H1 (cell line): ENCODE data around the gene OR8I2. TPM values are rescaled to one million over a fixed set of nuclear protein-coding genes. Genes with fewer than 3 reads are reported as not detected.

Source experiments
- CTCF ChIA-PET: fragments of 300-600 bp; sonication (Branson Sonifier 250); formaldehyde crosslinking; loops from one replicate; lab custom pipeline; 2021; ENCODE audit not compliant: partially characterized antibody; lab: Charles Lee
- POLR2A ChIA-PET: fragments of 300-600 bp; sonication (Branson Sonifier 250); formaldehyde crosslinking; loops from one replicate; lab custom pipeline; 2021; ENCODE audit warnings: inconsistent platforms; ENCODE audit not compliant: partially characterized antibody; lab: Charles Lee
- DNase-seq, 2 experiments: peaks; one replicate each; pipeline versions ENCODE4 v3.0.0 to v3.0.0-alpha.2; 2010 to 2022; ENCODE audit warnings: low spot score in 2 of 2, low read depth in 1 of 2, mixed read lengths in 1 of 2
- FAIRE-seq: peaks from 2 replicates; lab custom pipeline; 2011; peaks lifted over from hg19 to GRCh38; lab: Jason Lieb, UNC
- H2AFZ ChIP-seq: 2 replicates; pipeline ENCODE4 v1.8.1; 2012; ENCODE audit warnings: low read length, inconsistent platforms
- H2AK5ac ChIP-seq: 2 replicates; pipeline ENCODE4 v1.6.1; 2013; ENCODE audit warnings: low read depth, low read length
- H2BK120ac ChIP-seq: replicated peaks from 2 replicates; pipeline ENCODE3; 2013; ENCODE audit warnings: low read depth, low read length, inconsistent platforms
- H2BK12ac ChIP-seq: 2 replicates; pipeline ENCODE4 v1.6.1; 2013; ENCODE audit warnings: low read depth, low read length
- H2BK15ac ChIP-seq: 2 replicates; pipeline ENCODE4 v1.6.1; 2013; ENCODE audit warnings: low read length
- H2BK20ac ChIP-seq: 2 replicates; pipeline ENCODE4 v1.6.1; 2013; ENCODE audit warnings: low read length
- H2BK5ac ChIP-seq: 2 replicates; pipeline ENCODE4 v1.6.1; 2013; ENCODE audit warnings: low read depth, low read length
- H3K14ac ChIP-seq: 2 replicates; pipeline ENCODE4 v1.6.1; 2013; ENCODE audit warnings: inconsistent platforms; ENCODE audit not compliant: insufficient read length
- H3K18ac ChIP-seq: 2 replicates; pipeline ENCODE4 v1.6.1; 2013; ENCODE audit warnings: low read length; ENCODE audit errors: extremely low read depth
- H3K23ac ChIP-seq: 2 replicates; pipeline ENCODE4 v1.6.1; 2013; ENCODE audit warnings: inconsistent platforms; ENCODE audit not compliant: insufficient read length
- H3K23me2 ChIP-seq: 2 replicates; pipeline ENCODE4 v1.6.1; 2013; ENCODE audit warnings: low read depth, low read length
- H3K27ac ChIP-seq: 2 replicates; pipeline ENCODE4 v1.6.1; 2011; ENCODE audit warnings: low read depth, low read length, inconsistent platforms
- H3K27me3 ChIP-seq, 4 experiments: replicated peaks in 1 of 4; 1 replicate in 1 of 4; 2 replicates in 3 of 4; pipeline versions ENCODE4 v1.6.1 to v1.8.1; 2011 to 2013; ENCODE audit warnings: low read length in 3 of 4, mild to moderate bottlenecking in 3 of 4, inconsistent platforms in 2 of 4, mixed read lengths in 2 of 4, moderate library complexity in 1 of 4; ENCODE audit not compliant: control insufficient read depth in 3 of 4, insufficient read depth in 3 of 4; ENCODE audit errors: extremely low read depth in 1 of 4
- H3K36me3 ChIP-seq, 4 experiments: 2 replicates each; pipeline versions ENCODE4 v1.6.1 to v1.8.1; 2011 to 2013; ENCODE audit warnings: mild to moderate bottlenecking in 4 of 4, low read length in 3 of 4, moderate library complexity in 2 of 4, control low read depth in 1 of 4, inconsistent platforms in 1 of 4; ENCODE audit not compliant: insufficient read depth in 4 of 4, control insufficient read depth in 2 of 4
- H3K4ac ChIP-seq: replicated peaks from 2 replicates; pipeline ENCODE3; 2013; ENCODE audit warnings: low read length, low read depth, mixed read lengths, inconsistent platforms; ENCODE audit not compliant: insufficient read length
- H3K4me1 ChIP-seq, 4 experiments: replicated peaks in 1 of 4; 1 replicate in 1 of 4; 2 replicates in 3 of 4; pipeline versions ENCODE4 v1.6.1 to v1.8.1; 2011 to 2013; ENCODE audit warnings: low read length in 3 of 4, inconsistent platforms in 2 of 4, mixed read lengths in 1 of 4; ENCODE audit not compliant: insufficient read depth in 4 of 4, control insufficient read depth in 3 of 4
- H3K4me2 ChIP-seq, 2 experiments: 2 replicates each; pipeline versions ENCODE4 v1.6.1 to v1.8.1; 2011 to 2013; ENCODE audit warnings: low read depth in 2 of 2, low read length in 2 of 2, control low read depth in 1 of 2, inconsistent platforms in 1 of 2, mild to moderate bottlenecking in 1 of 2; ENCODE audit not compliant: insufficient read depth in 1 of 2
- H3K4me3 ChIP-seq, 4 experiments: fragments of 200-600, 300-600 bp in 1 of 4; sonication (generic), shearing (Covaris generic), sonication (Bioruptor Twin) in 1 of 4; 2 replicates each; pipeline versions ENCODE4 v1.5.1 to v1.8.1; 2011 to 2016; ENCODE audit warnings: low read length in 4 of 4, low read depth in 3 of 4, control low read depth in 2 of 4, inconsistent platforms in 2 of 4, mild to moderate bottlenecking in 2 of 4, mixed read lengths in 1 of 4, moderate library complexity in 1 of 4; ENCODE audit not compliant: insufficient read depth in 2 of 4; ENCODE audit errors: extremely low read depth in 1 of 4
- H3K56ac ChIP-seq: replicated peaks from 2 replicates; pipeline ENCODE3; 2013; ENCODE audit warnings: low read depth, mild to moderate bottlenecking, mixed read lengths, low read length, inconsistent platforms; ENCODE audit not compliant: insufficient read length
- H3K79me1 ChIP-seq: 2 replicates; pipeline ENCODE4 v1.6.1; 2013; ENCODE audit warnings: low read depth, low read length, control low read depth
- H3K79me2 ChIP-seq, 2 experiments: 2 replicates each; pipeline versions ENCODE4 v1.6.1 to v1.8.1; 2012 to 2013; ENCODE audit warnings: low read length in 2 of 2, mild to moderate bottlenecking in 2 of 2, inconsistent platforms in 1 of 2; ENCODE audit not compliant: insufficient read depth in 2 of 2, control insufficient read depth in 1 of 2
- H3K9ac ChIP-seq, 4 experiments: replicated peaks in 1 of 4; 1 replicate in 1 of 4; 2 replicates in 3 of 4; pipeline versions ENCODE4 v1.6.1 to v1.8.1; 2011 to 2013; ENCODE audit warnings: low read depth in 3 of 4, low read length in 3 of 4, control low read depth in 2 of 4, mild to moderate bottlenecking in 2 of 4, moderate library complexity in 2 of 4, inconsistent platforms in 1 of 4; ENCODE audit errors: extremely low read depth in 1 of 4
- H3K9me3 ChIP-seq, 2 experiments: 2 replicates each; pipeline versions ENCODE4 v1.6.1 to v1.8.1; 2012 to 2013; ENCODE audit warnings: mild to moderate bottlenecking in 2 of 2, moderate library complexity in 2 of 2, control low read depth in 1 of 2, inconsistent platforms in 1 of 2, low read depth in 1 of 2, low read length in 1 of 2, mixed read lengths in 1 of 2; ENCODE audit not compliant: insufficient read depth in 2 of 2
- H4K20me1 ChIP-seq, 2 experiments: replicated peaks in 1 of 2; 2 replicates each; pipeline versions ENCODE3 to v1.8.1; 2011 to 2013; ENCODE audit warnings: inconsistent platforms in 2 of 2, low read length in 2 of 2, mild to moderate bottlenecking in 1 of 2; ENCODE audit not compliant: insufficient read depth in 2 of 2, control insufficient read depth in 1 of 2
- H4K5ac ChIP-seq: 2 replicates; pipeline ENCODE4 v1.6.1; 2013; ENCODE audit warnings: low read length, low read depth, mixed read lengths, inconsistent platforms; ENCODE audit not compliant: insufficient read length
- H4K8ac ChIP-seq: 2 replicates; pipeline ENCODE4 v1.8.0; 2013; ENCODE audit warnings: mild to moderate bottlenecking, moderate library complexity, low read length, inconsistent platforms; ENCODE audit not compliant: insufficient read depth; ENCODE audit errors: extremely low read depth
- H4K91ac ChIP-seq: replicated peaks from 2 replicates; pipeline ENCODE3; 2013; ENCODE audit warnings: low read length, mixed read lengths, inconsistent platforms; ENCODE audit not compliant: insufficient read length
- CHD1 ChIP-seq: IDR thresholded peaks from 2 replicates; pipeline ENCODE4 v1.6.1; 2012; ENCODE audit warnings: low read depth, low read length, improper control_type of control experiment
- JUN ChIP-seq: IDR thresholded peaks from 2 replicates; pipeline ENCODE4 v1.6.1; 2011; ENCODE audit warnings: low read depth, mild to moderate bottlenecking, improper control_type of control experiment, low read length
- KDM5A ChIP-seq: fragments of 200-600 bp; IDR thresholded peaks from 2 replicates; pipeline ENCODE4 v1.7.1; 2012; ENCODE audit warnings: mild to moderate bottlenecking, low read length, inconsistent platforms, mixed read lengths
- POLR2AphosphoS5 ChIP-seq: IDR thresholded peaks from 2 replicates; pipeline ENCODE4 v1.6.1; 2011; ENCODE audit warnings: low read depth, low read length
- RNF2 ChIP-seq: fragments of 200-900, 300-1000 bp; sonication (generic); IDR thresholded peaks from 2 replicates; pipeline ENCODE4 v1.7.1; 2016; ENCODE audit warnings: borderline replicate concordance, low read depth, mild to moderate bottlenecking, antibody characterized with exemption, low read length; ENCODE audit not compliant: poor library complexity, severe bottlenecking; ENCODE audit errors: missing control alignments
- polyA plus RNA-seq, 7 experiments: library from polyadenylated mRNA; depleted of rRNA in 3 of 7; stranded (reverse) in 5 of 7; unstranded in 2 of 7; fragments of >200 nt in 5 of 7; fragments of 200-250 nt in 2 of 7; gene quantifications; 1 replicate in 5 of 7; 2 replicates in 1 of 7; 4 replicates in 1 of 7; pipeline versions ENCODE4 v1.2.1 to v1.2.3, GENCODE V29; 2011 to 2013; ENCODE audit warnings: missing spikeins in 2 of 7, mixed read lengths in 2 of 7
- total RNA-seq: library from RNA; stranded (reverse); fragmentation: NEBNext Ultra II Directional; extraction: Animal tissue kit (Norgen Biotek cat#: 25700); gene quantifications from 2 replicates; pipeline ENCODE4 v1.2.1, GENCODE V29; 2021

OR8I2 gene
- total and polyA plus RNA-seq, 2 of the 8 experiments (the other 6 are each of a cell fraction or from before 2014, with no cell fraction given) = not detected

DNA sequence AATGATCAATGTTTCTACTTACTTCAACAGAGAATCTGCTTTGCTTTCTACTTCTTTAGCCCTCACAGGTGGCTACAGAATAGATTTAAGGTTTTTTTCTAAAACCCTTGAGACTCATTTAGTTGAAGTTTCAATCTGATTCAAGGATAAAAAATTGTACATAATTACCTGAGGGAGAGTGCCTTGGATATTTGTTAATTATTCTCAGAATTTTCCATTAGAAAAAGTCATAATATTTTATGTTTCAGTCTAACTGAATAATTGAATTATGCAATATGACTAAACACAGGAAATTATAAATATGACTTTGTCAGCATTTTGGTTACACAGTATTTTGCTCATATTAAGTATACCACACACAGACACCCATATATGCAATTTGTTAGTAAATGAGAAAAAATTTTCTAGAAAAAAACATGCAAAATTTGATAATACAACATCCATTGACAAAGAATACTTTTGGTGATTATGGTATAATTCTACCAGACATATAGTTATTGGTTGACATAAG is 47.1 kb downstream of the OR8I2 start, which contains the start of gene OR8J3:
Gene OR8J3 (minus strand): TSS at position 51 of the 511 bp plus-strand sequence. CDS start 2,483 bp downstream, outside the sequence.
- Histone ChIP-seq H4K5ac (no peak within 1 kb of the TSS), H3K18ac (no peak within 1 kb of the TSS), H2BK12ac (no peak within 1 kb of the TSS), H3K56ac (no peak within 1 kb of the TSS), H3K4me3 (no peak within 1 kb of the TSS), H2BK15ac (no peak within 1 kb of the TSS), H3K23me2 (no peaks in the 10 kb centered on the region), H3K27ac (no peak within 1 kb of the TSS), H4K8ac (no peak within 1 kb of the TSS), H3K14ac (no peak within 1 kb of the TSS), H3K27me3 (no peaks in the 10 kb centered on the region), H4K20me1 (no peaks in the 10 kb centered on the region), H3K4ac (no peak within 1 kb of the TSS), H2BK5ac (no peak within 1 kb of the TSS), H2BK20ac (no peak within 1 kb of the TSS), H2AFZ (no peak within 1 kb of the TSS), H3K79me2 (no peaks in the 10 kb centered on the region), H4K91ac (no peak within 1 kb of the TSS), H2AK5ac (no peak within 1 kb of the TSS), H3K36me3 (no peaks in the 10 kb centered on the region), H3K9me3 (0 out of 4 replicates have a peak, but pooled peaks cover 0 to 6% of the 10 kb centered on the region in 2 experiments), H3K4me1 (no peaks in the 10 kb centered on the region), H3K9ac (no peak within 1 kb of the TSS), H2BK120ac (no peak within 1 kb of the TSS), H3K4me2 (no peak within 1 kb of the TSS), H3K23ac (no peak within 1 kb of the TSS), H3K79me1 (no peaks in the 10 kb centered on the region)
- TF ChIP-seq KDM5A (no peak), POLR2AphosphoS5 (no peak), CHD1 (no peak), JUN (no peak), RNF2 (no peak)
- ChIA-PET CTCF (no interaction called here), POLR2A (no interaction called here)
- FAIRE-seq (no peak), DNase-seq (no peak)
